GM23338 (cell line): ENCODE measurements around the gene RRP1. TPM values are rescaled to one million over a fixed set of nuclear protein-coding genes. Genes with fewer than 3 reads are reported as not detected.

Experiments
- ATAC-seq: fragments of 200-7000 bp; cut with Tn5 transposase; 3 replicates; pipeline ENCODE4 v1.9.1; 2020
- DNase-seq: peaks from one replicate; pipeline ENCODE4 v3.0.0-alpha.2; 2015; ENCODE audit warnings: low spot score
- H2AFZ ChIP-seq: fragments of 200-600 bp; sonication (generic); 2 replicates; pipeline ENCODE4 v1.8.0; 2016; ENCODE audit warnings: antibody characterized with exemption, mild to moderate bottlenecking, moderate library complexity
- H3F3A ChIP-seq: fragments of 200-600 bp; sonication (generic); replicated peaks from 2 replicates; pipeline ENCODE4 v1.8.0; 2017; ENCODE audit warnings: antibody characterized with exemption, mixed run types, low read depth
- H3K27ac ChIP-seq: fragments of 200-600 bp; sonication (generic); 2 replicates; pipeline ENCODE4 v1.6.1; 2016; ENCODE audit warnings: low read depth
- H3K27me3 ChIP-seq: fragments of 200-600 bp; sonication (generic); 2 replicates; pipeline ENCODE4 v1.8.0; 2016; ENCODE audit warnings: mild to moderate bottlenecking, mixed run types, moderate library complexity; ENCODE audit not compliant: insufficient read depth
- H3K36me3 ChIP-seq: fragments of 200-600 bp; sonication (generic); 2 replicates; pipeline ENCODE4 v1.8.0; 2016; ENCODE audit warnings: mild to moderate bottlenecking; ENCODE audit not compliant: insufficient read depth
- H3K4me1 ChIP-seq: fragments of 200-600 bp; sonication (generic); 2 replicates; pipeline ENCODE4 v1.8.0; 2016; ENCODE audit warnings: mild to moderate bottlenecking, moderate library complexity; ENCODE audit not compliant: insufficient read depth
- H3K4me2 ChIP-seq: fragments of 200-600 bp; sonication (generic); 2 replicates; pipeline ENCODE4 v1.7.1; 2017; ENCODE audit warnings: mixed run types
- H3K4me3 ChIP-seq: fragments of 200-600 bp; sonication (generic); 2 replicates; pipeline ENCODE4 v1.6.1; 2016; ENCODE audit warnings: mixed run types
- H3K79me2 ChIP-seq: fragments of 200-600 bp; sonication (generic); replicated peaks from 2 replicates; pipeline ENCODE4 v1.8.0; 2017; ENCODE audit warnings: mild to moderate bottlenecking; ENCODE audit not compliant: insufficient read depth
- H3K9me2 ChIP-seq: fragments of 200-600 bp; sonication (generic); 2 replicates; pipeline ENCODE4 v1.8.0; 2017; ENCODE audit not compliant: insufficient read depth
- H4K20me1 ChIP-seq: fragments of 200-600 bp; sonication (generic); replicated peaks from 2 replicates; pipeline ENCODE4 v1.8.0; 2017; ENCODE audit warnings: mild to moderate bottlenecking; ENCODE audit not compliant: insufficient read depth
- H3K27ac Mint-ChIP-seq: 2 replicates; pipeline ENCODE4 v1.8.0; 2020; ENCODE audit warnings: inconsistent platforms, mild to moderate bottlenecking, moderate library complexity, mixed read lengths
- H3K27me3 Mint-ChIP-seq: 3 replicates; pipeline ENCODE4 v1.8.0; 2022; ENCODE audit warnings: low read depth, mild to moderate bottlenecking, moderate library complexity, mixed read lengths, inconsistent platforms; ENCODE audit not compliant: insufficient read depth, poor library complexity
- H3K36me3 Mint-ChIP-seq: 3 replicates; pipeline ENCODE4 v1.8.0; 2021; ENCODE audit warnings: low read depth, mild to moderate bottlenecking, inconsistent platforms, moderate library complexity, mixed read lengths
- H3K4me1 Mint-ChIP-seq: 3 replicates; pipeline ENCODE4 v1.8.0; 2020; ENCODE audit warnings: mild to moderate bottlenecking, inconsistent platforms, mixed read lengths
- H3K4me3 Mint-ChIP-seq: 3 replicates; pipeline ENCODE4 v1.8.0; 2021; ENCODE audit warnings: moderate library complexity, mild to moderate bottlenecking, inconsistent platforms, mixed read lengths
- H3K9me3 Mint-ChIP-seq: 3 replicates; pipeline ENCODE4 v1.8.0; 2020; ENCODE audit warnings: moderate library complexity, mild to moderate bottlenecking, inconsistent platforms, mixed read lengths
- CREB1 ChIP-seq: fragments of 250-450 bp; sonication (Bioruptor Pico); IDR thresholded peaks from 2 replicates; pipeline ENCODE4 v1.5.0; 2020; ENCODE audit warnings: low read depth, mild to moderate bottlenecking, moderate library complexity
- CTCF ChIP-seq, 2 experiments: fragments of 200-600 bp in 1 of 2; sonication (generic) in 1 of 2; conservative IDR thresholded peaks; 2 replicates each; pipeline versions ENCODE4 v1.5.1 to v1.6.1; 2016 to 2017; ENCODE audit warnings: antibody characterized with exemption in 2 of 2, low read depth in 2 of 2, mild to moderate bottlenecking in 2 of 2, moderate library complexity in 1 of 2
- ETS1 ChIP-seq: IDR thresholded peaks from 2 replicates; pipeline ENCODE4 v1.6.1; 2016; ENCODE audit warnings: antibody characterized with exemption
- EZH2 ChIP-seq: fragments of 200-600 bp; sonication (generic); IDR thresholded peaks from one replicate; pipeline ENCODE4 v1.8.0; 2017; ENCODE audit warnings: antibody characterized with exemption, mild to moderate bottlenecking, low read depth; ENCODE audit not compliant: unreplicated experiment
- EZH2phosphoT487 ChIP-seq: fragments of 200-600 bp; sonication (generic); IDR thresholded peaks from one replicate; pipeline ENCODE4 v1.8.1; 2018; ENCODE audit warnings: antibody characterized with exemption; ENCODE audit not compliant: unreplicated experiment
- JUNB ChIP-seq: IDR thresholded peaks from one replicate; pipeline ENCODE4 v1.6.1; 2016; ENCODE audit warnings: antibody characterized with exemption; ENCODE audit not compliant: unreplicated experiment
- NANOG ChIP-seq: IDR thresholded peaks from 2 replicates; pipeline ENCODE4 v1.6.1; 2016; ENCODE audit warnings: antibody characterized with exemption, borderline replicate concordance
- POLR2AphosphoS5 ChIP-seq: IDR thresholded peaks from 2 replicates; pipeline ENCODE4 v1.6.1; 2016; ENCODE audit warnings: antibody characterized with exemption, low read depth
- REST ChIP-seq: IDR thresholded peaks from one replicate; pipeline ENCODE4 v1.6.1; 2018; ENCODE audit warnings: antibody characterized with exemption; ENCODE audit not compliant: unreplicated experiment
- STAT1 ChIP-seq: IDR thresholded peaks from one replicate; pipeline ENCODE4 v1.6.1; 2016; ENCODE audit warnings: antibody characterized with exemption; ENCODE audit not compliant: unreplicated experiment
- ZNF114 ChIP-seq: fragments of 250-450 bp; sonication (Bioruptor Pico); IDR thresholded peaks from 2 replicates; pipeline ENCODE4 v1.5.0; 2020; ENCODE audit warnings: mild to moderate bottlenecking, moderate library complexity
- ZNF331 ChIP-seq: fragments of 250-450 bp; sonication (Bioruptor Pico); IDR thresholded peaks from 2 replicates; pipeline ENCODE4 v1.5.0; 2020; ENCODE audit warnings: low read depth, mild to moderate bottlenecking, moderate library complexity
- ZNF462 ChIP-seq: fragments of 250-450 bp; sonication (Bioruptor Pico); IDR thresholded peaks from 2 replicates; pipeline ENCODE4 v1.5.0; 2020; ENCODE audit warnings: mild to moderate bottlenecking, moderate library complexity
- polyA plus RNA-seq: library from polyadenylated mRNA; unstranded; fragments of >200 nt; fragmentation: Nextera tagmentation; extraction: Ambion mirVana; gene quantifications from 2 replicates; pipeline ENCODE4 v1.2.1, GENCODE V29; 2016
- total RNA-seq: library from RNA; depleted of rRNA; stranded (reverse); fragments of >200 nt; shearing (Covaris generic); gene quantifications from 2 replicates; pipeline ENCODE4 v1.2.3, GENCODE V29; 2014

RRP1 gene
- total and polyA plus RNA-seq, 2 experiments from 2014 or later, result 36.5 to 63.5 TPM

GRCh38 chr21:43842742-43843141 lies 53.4 kb downstream of the RRP1 start:
- TF ChIP-seq REST (no peak), CREB1 (CRISPR knock-in tag) (no peak), JUNB (no peak), CTCF (conservative IDR thresholded peaks at IDR 0.05; ENCODE audit: low read depth in 2 of 2) (no peak), ZNF331 (no peak), ETS1 (no peak), POLR2AphosphoS5 (no peak), EZH2 (no peak), STAT1 (no peak), EZH2phosphoT487 (no peak), ZNF114 (CRISPR knock-in tag) (no peak), NANOG (no peak), ZNF462 (CRISPR knock-in tag) (no peak)
- no peak overlapping the region for H3K27ac Mint-ChIP-seq
- no peaks in the 10 kb centered on the region for H3K27me3 ChIP-seq

More at GRCh38 chr21:43842742-43843141, 53.4 kb downstream of the RRP1 start:
- Mint-ChIP-seq H3K27me3 (peaks cover 5% of the 10 kb centered on the region), H3K36me3 (no peaks in the 10 kb centered on the region), H3K4me1 (no peaks in the 10 kb centered on the region), H3K9me3 (no peaks in the 10 kb centered on the region), H3K4me3 (no peak overlapping the region)
- Histone ChIP-seq H4K20me1 (no peaks in the 10 kb centered on the region), H3F3A (no peaks in the 10 kb centered on the region), H3K36me3 (no peaks in the 10 kb centered on the region), H3K9me2 (no peaks in the 10 kb centered on the region), H3K27ac (no peak overlapping the region), H3K4me3 (no peak overlapping the region), H3K4me2 (no peak overlapping the region), H3K4me1 (no peaks in the 10 kb centered on the region), H3K79me2 (no peaks in the 10 kb centered on the region), H2AFZ (no peak overlapping the region)
- DNase-seq (no peak), ATAC-seq (no peak)
